ENCODE measurements around the gene TRAPPC4.

GRCh38 chr11:119061256-119061655 lies 42.7 kb downstream of the TRAPPC4 start:
- TF ChIP-seq CTCF (IDR thresholded peaks at IDR 0.05) (no peak), EZH2 (IDR thresholded peaks at IDR 0.05; ENCODE audit: borderline replicate concordance, insufficient read depth, low read depth, low read length, poor library complexity, severe bottlenecking) (no peak)

Measured in B cell (primary cell).